ENCODE data around the gene ZNF823. TPM values are rescaled to one million over a fixed set of nuclear protein-coding genes. Genes with fewer than 3 reads are reported as not detected.

ZNF823 gene
- polyA plus RNA-seq, 1 donor from 2014 or later: 7.8 TPM

DNA sequence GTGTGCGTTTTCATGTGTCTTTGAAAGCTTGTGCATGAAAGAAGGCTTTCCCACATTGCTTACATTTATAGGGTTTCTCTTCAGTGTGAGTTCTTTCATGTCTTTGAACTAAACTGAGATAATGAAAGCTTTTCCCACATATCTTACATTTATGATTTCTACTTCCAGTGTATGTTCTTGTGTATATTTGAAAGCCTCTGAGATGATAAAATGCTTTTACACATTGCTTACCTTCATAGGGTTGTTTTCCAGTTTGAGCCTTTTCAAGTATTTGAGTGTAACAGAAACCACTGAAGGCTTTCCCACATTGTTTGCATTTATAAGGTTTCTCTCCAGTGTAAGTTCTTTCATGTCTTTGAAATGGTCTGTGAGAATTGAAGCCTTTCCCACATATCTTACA is 18.2 kb upstream of the ZNF823 start:
- H3K9me2 ChIP-seq (ENCODE audit: insufficient read depth, low read length): no peaks in the 10 kb centered on the region
- TF ChIP-seq, protein P1, sequence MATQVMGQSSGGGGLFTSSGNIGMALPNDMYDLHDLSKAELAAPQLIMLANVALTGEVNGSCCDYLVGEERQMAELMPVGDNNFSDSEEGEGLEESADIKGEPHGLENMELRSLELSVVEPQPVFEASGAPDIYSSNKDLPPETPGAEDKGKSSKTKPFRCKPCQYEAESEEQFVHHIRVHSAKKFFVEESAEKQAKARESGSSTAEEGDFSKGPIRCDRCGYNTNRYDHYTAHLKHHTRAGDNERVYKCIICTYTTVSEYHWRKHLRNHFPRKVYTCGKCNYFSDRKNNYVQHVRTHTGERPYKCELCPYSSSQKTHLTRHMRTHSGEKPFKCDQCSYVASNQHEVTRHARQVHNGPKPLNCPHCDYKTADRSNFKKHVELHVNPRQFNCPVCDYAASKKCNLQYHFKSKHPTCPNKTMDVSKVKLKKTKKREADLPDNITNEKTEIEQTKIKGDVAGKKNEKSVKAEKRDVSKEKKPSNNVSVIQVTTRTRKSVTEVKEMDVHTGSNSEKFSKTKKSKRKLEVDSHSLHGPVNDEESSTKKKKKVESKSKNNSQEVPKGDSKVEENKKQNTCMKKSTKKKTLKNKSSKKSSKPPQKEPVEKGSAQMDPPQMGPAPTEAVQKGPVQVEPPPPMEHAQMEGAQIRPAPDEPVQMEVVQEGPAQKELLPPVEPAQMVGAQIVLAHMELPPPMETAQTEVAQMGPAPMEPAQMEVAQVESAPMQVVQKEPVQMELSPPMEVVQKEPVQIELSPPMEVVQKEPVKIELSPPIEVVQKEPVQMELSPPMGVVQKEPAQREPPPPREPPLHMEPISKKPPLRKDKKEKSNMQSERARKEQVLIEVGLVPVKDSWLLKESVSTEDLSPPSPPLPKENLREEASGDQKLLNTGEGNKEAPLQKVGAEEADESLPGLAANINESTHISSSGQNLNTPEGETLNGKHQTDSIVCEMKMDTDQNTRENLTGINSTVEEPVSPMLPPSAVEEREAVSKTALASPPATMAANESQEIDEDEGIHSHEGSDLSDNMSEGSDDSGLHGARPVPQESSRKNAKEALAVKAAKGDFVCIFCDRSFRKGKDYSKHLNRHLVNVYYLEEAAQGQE (IDR thresholded peaks at IDR 0.05; ENCODE audit: borderline replicate concordance): no peak
- no peak for TF ChIP-seq SMC3 (conservative IDR thresholded peaks at IDR 0.05; ENCODE audit: poor library complexity)
- TF ChIP-seq CTCF (IDR thresholded peaks at IDR 0.05; ENCODE audit: poor library complexity, severe bottlenecking): no peak
- no peak for TF ChIP-seq RAD21 (conservative IDR thresholded peaks at IDR 0.05)
- no peak for TF ChIP-seq EP300 (conservative IDR thresholded peaks at IDR 0.05; ENCODE audit: poor library complexity, severe bottlenecking)
- TF ChIP-seq TAF1 (IDR thresholded peaks at IDR 0.05; ENCODE audit: low read depth): no peak
- no peak for TF ChIP-seq POLR2AphosphoS5 (IDR thresholded peaks at IDR 0.05)
- no peak for TF ChIP-seq EZH2 (IDR thresholded peaks at IDR 0.05; ENCODE audit: borderline replicate concordance, insufficient read depth, low read length, poor library complexity, severe bottlenecking)
- TF ChIP-seq MXI1 (conservative IDR thresholded peaks at IDR 0.05; ENCODE audit: poor library complexity, severe bottlenecking): no peak
- H2AFZ ChIP-seq (ENCODE audit: low read depth, low read length): no peak overlapping the region
- no peaks in the 10 kb centered on the region for H3K27me3 ChIP-seq (ENCODE audit: insufficient read depth, low read depth, low read length)
- H3K4me3 ChIP-seq (ENCODE audit: low read length): no peak overlapping the region
- peaks cover 8% of the 10 kb centered on the region for H3K9me3 ChIP-seq (ENCODE audit: low read length)
- H4K20me1 ChIP-seq (ENCODE audit: insufficient read depth): no peaks in the 10 kb centered on the region
- H3K9ac ChIP-seq (ENCODE audit: low read length): no peak overlapping the region
- no peaks in the 10 kb centered on the region for H3K36me3 ChIP-seq (ENCODE audit: insufficient read depth, low read length)
- no peak overlapping the region for H3K27ac ChIP-seq (ENCODE audit: low read length)
- H3K4me2 ChIP-seq (ENCODE audit: low read length): no peak overlapping the region
- H3K79me2 ChIP-seq (replicated peaks; ENCODE audit: insufficient read depth, low read length): no peaks in the 10 kb centered on the region
- H3F3A ChIP-seq (ENCODE audit: insufficient read depth, low read length, poor library complexity, severe bottlenecking): no peaks in the 10 kb centered on the region

GRCh38 chr19:11754663-11755062 is 15.9 kb upstream of the ZNF823 start:
- Histone ChIP-seq H3K4me3 (ENCODE audit: low read length) (no peak overlapping the region), H3K36me3 (ENCODE audit: insufficient read depth, low read length) (no peaks in the 10 kb centered on the region), H3K9ac (ENCODE audit: low read length) (no peak overlapping the region), H3F3A (ENCODE audit: insufficient read depth, low read length, poor library complexity, severe bottlenecking) (no peaks in the 10 kb centered on the region), H3K9me2 (ENCODE audit: insufficient read depth, low read length) (no peaks in the 10 kb centered on the region), H3K27ac (ENCODE audit: low read length) (no peak overlapping the region), H3K9me3 (ENCODE audit: low read length) (peaks cover 8% of the 10 kb centered on the region), H3K4me2 (ENCODE audit: low read length) (no peak overlapping the region), H2AFZ (ENCODE audit: low read depth, low read length) (no peak overlapping the region), H4K20me1 (ENCODE audit: insufficient read depth) (no peaks in the 10 kb centered on the region), H3K79me2 (replicated peaks; ENCODE audit: insufficient read depth, low read length) (no peaks in the 10 kb centered on the region), H3K27me3 (ENCODE audit: insufficient read depth, low read depth, low read length) (no peaks in the 10 kb centered on the region)
- no peak for TF ChIP-seq POLR2AphosphoS5 (IDR thresholded peaks at IDR 0.05)
- no peak for TF ChIP-seq EP300 (conservative IDR thresholded peaks at IDR 0.05; ENCODE audit: poor library complexity, severe bottlenecking)
- no peak for TF ChIP-seq SMC3 (conservative IDR thresholded peaks at IDR 0.05; ENCODE audit: poor library complexity)
- no peak for TF ChIP-seq RAD21 (conservative IDR thresholded peaks at IDR 0.05)
